MM.1S (cell line): Measurements from ENCODE around the gene HDLBP.

ENCODE experiments used
- EZH2phosphoT487 ChIP-seq: fragments of 300-600 bp; sonication (generic); IDR thresholded peaks from 2 replicates; pipeline ENCODE4 v1.6.1; 2018; ENCODE audit warnings: antibody characterized with exemption, low read length
- TF ChIP-seq, protein P1 (sequence below): fragments of 300-600 bp; sonication (generic); IDR thresholded peaks from 2 replicates; pipeline ENCODE4 v1.5.1; 2016; ENCODE audit warnings: antibody characterized with exemption, low read length, mixed read lengths

DNA sequence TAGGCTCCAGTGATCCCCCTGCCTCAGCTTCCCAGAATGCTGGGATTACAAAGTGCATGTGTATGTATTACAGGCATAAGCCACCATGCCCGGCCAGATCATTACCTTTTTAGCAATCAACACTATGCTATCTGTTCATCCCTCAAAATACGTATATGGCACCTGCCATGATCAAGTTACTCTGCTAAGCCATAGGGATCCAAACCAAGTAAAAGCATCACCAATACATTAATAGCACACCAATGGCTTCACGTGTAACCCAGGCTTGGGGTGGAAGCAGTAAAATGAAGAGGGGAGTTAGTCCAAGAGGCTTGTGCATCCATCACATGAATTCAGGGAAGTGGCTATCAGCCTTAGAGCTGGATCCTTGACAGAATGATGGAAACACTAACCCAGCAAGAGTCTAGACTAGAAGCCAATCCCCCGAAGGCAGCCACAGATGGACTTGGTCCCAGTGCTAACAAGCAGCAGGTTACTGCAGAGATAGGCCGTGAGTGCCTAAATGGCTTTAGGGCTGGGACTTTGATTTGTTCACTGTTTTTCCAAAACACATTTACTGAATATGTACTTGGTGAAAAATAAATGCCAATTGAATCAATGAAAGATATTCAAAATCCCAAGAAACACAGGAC, 11.3 kb downstream of the HDLBP start:
- TF ChIP-seq, protein P1, sequence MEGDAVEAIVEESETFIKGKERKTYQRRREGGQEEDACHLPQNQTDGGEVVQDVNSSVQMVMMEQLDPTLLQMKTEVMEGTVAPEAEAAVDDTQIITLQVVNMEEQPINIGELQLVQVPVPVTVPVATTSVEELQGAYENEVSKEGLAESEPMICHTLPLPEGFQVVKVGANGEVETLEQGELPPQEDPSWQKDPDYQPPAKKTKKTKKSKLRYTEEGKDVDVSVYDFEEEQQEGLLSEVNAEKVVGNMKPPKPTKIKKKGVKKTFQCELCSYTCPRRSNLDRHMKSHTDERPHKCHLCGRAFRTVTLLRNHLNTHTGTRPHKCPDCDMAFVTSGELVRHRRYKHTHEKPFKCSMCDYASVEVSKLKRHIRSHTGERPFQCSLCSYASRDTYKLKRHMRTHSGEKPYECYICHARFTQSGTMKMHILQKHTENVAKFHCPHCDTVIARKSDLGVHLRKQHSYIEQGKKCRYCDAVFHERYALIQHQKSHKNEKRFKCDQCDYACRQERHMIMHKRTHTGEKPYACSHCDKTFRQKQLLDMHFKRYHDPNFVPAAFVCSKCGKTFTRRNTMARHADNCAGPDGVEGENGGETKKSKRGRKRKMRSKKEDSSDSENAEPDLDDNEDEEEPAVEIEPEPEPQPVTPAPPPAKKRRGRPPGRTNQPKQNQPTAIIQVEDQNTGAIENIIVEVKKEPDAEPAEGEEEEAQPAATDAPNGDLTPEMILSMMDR: no peak
- TF ChIP-seq EZH2phosphoT487: no peak
